ENCODE data around the gene CHST7. TPM values are rescaled to one million over a fixed set of nuclear protein-coding genes. Genes with fewer than 3 reads are reported as not detected.

CHST7 gene
- total and polyA plus RNA-seq, 2 of the 8 experiments (the other 6 are each of a cell fraction or from before 2014, with no cell fraction given) = 7.9 to 14.1 TPM

DNA sequence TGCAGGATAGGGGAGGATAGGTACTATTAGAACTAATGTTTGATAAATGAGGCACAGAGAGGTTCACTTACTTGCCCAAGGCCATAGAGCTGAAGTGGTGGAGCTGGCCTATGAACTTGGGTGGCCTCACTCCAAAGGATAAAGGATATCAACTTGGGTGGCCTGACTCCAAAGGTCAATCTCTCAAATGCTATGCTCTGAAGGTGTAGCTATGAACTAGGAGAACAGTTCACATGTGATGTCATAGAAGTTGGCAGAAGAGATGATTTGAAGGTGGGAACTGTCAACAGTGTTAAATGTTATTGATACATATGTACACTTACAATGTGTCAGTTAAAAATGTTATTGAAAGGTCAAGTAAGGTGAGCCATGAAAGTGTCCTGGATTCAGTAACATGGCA lies 6.2 kb upstream of the CHST7 start:
- no peak overlapping the region for H3K27ac ChIP-seq (ENCODE audit: low read depth, low read length)
- H2BK20ac ChIP-seq (ENCODE audit: low read length) = no peak overlapping the region
- H3K18ac ChIP-seq (ENCODE audit: extremely low read depth, low read length) = no peak overlapping the region
- peaks cover 0 to 2% (median 0%) of the 10 kb centered on the region in 4 experiments; a peak in 1 of 7 replicates for H3K4me1 ChIP-seq (replicated peaks in 1 of 4; ENCODE audit: control insufficient read depth in 3 of 4, insufficient read depth in 4 of 4, low read length in 3 of 4)
- H3K23me2 ChIP-seq (ENCODE audit: low read depth, low read length) = no peaks in the 10 kb centered on the region
- ChIA-PET CTCF (ENCODE audit: partially characterized antibody) (no interaction called here), POLR2A (ENCODE audit: partially characterized antibody) (no interaction called here)
- H3K36me3 ChIP-seq (ENCODE audit: control insufficient read depth in 2 of 4, insufficient read depth in 4 of 4, low read length in 3 of 4) = no peaks in the 10 kb centered on the region
- H4K91ac ChIP-seq (replicated peaks; ENCODE audit: insufficient read length, low read length) = no peak overlapping the region
- no peaks in the 10 kb centered on the region for H3K27me3 ChIP-seq (replicated peaks in 1 of 4; ENCODE audit: control insufficient read depth in 3 of 4, extremely low read depth in 1 of 4, insufficient read depth in 3 of 4, low read length in 3 of 4)
- no peak for TF ChIP-seq CHD1 (IDR thresholded peaks at IDR 0.05; ENCODE audit: low read depth, low read length)
- TF ChIP-seq GTF2F1 (IDR thresholded peaks at IDR 0.05; ENCODE audit: borderline replicate concordance, low read depth, low read length) = no peak
- no peak for TF ChIP-seq BCL11A (IDR thresholded peaks at IDR 0.05; ENCODE audit: low read depth in 2 of 2, low read length in 2 of 2)
- TF ChIP-seq TCF12 (IDR thresholded peaks at IDR 0.05; ENCODE audit: low read depth, low read length) = no peak
- TF ChIP-seq SAP30 (IDR thresholded peaks at IDR 0.05; ENCODE audit: insufficient read depth, insufficient replicate concordance, low read length) = no peak
- TF ChIP-seq RAD21 (IDR thresholded peaks at IDR 0.05 in 1 of 2, conservative IDR thresholded peaks at IDR 0.05 in 1 of 2; ENCODE audit: low read depth in 2 of 2, low read length in 2 of 2) = no peak
- no peak for TF ChIP-seq RXRA (IDR thresholded peaks at IDR 0.05; ENCODE audit: insufficient read depth, low read depth, low read length)
- TF ChIP-seq POLR2AphosphoS5 (IDR thresholded peaks at IDR 0.05; ENCODE audit: low read depth, low read length) = no peak
- TF ChIP-seq, protein P1, sequence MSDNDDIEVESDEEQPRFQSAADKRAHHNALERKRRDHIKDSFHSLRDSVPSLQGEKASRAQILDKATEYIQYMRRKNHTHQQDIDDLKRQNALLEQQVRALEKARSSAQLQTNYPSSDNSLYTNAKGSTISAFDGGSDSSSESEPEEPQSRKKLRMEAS (IDR thresholded peaks at IDR 0.05) = no peak
- H3K14ac ChIP-seq (ENCODE audit: insufficient read length) = no peak overlapping the region
- H3K9me3 ChIP-seq (ENCODE audit: insufficient read depth in 2 of 2, low read depth in 1 of 2, low read length in 1 of 2) = no peaks in the 10 kb centered on the region
- no peaks in the 10 kb centered on the region for H3K79me2 ChIP-seq (ENCODE audit: control insufficient read depth in 1 of 2, insufficient read depth in 2 of 2, low read length in 2 of 2)
- no peak overlapping the region for H2BK120ac ChIP-seq (replicated peaks; ENCODE audit: low read depth, low read length)
- no peak overlapping the region; the same call in 1 of the 2 replicates for H2BK15ac ChIP-seq (ENCODE audit: low read length)
- no peak overlapping the region for H2AK5ac ChIP-seq (ENCODE audit: low read depth, low read length)
- no peaks in the 10 kb centered on the region for H4K20me1 ChIP-seq (replicated peaks in 1 of 2; ENCODE audit: control insufficient read depth in 1 of 2, insufficient read depth in 2 of 2, low read length in 2 of 2)
- no peak overlapping the region for H3K4me2 ChIP-seq (ENCODE audit: insufficient read depth in 1 of 2, low read depth in 2 of 2, low read length in 2 of 2)
- no peak overlapping the region for H2BK5ac ChIP-seq (ENCODE audit: low read depth, low read length)
- H3K79me1 ChIP-seq (ENCODE audit: low read depth, low read length) = no peaks in the 10 kb centered on the region
- no peak overlapping the region for H3K4me3 ChIP-seq (ENCODE audit: extremely low read depth in 1 of 4, insufficient read depth in 2 of 4, low read depth in 3 of 4, low read length in 4 of 4)
- H2BK12ac ChIP-seq (ENCODE audit: low read depth, low read length) = no peak overlapping the region
- FAIRE-seq = no peak
- H3K4ac ChIP-seq (replicated peaks; ENCODE audit: insufficient read length, low read depth, low read length) = no peak overlapping the region
- no peak overlapping the region for H2AFZ ChIP-seq (ENCODE audit: low read length)
- DNase-seq (ENCODE audit: low read depth in 1 of 2, low spot score in 2 of 2) = no peak
- H4K5ac ChIP-seq (ENCODE audit: insufficient read length, low read depth, low read length) = no peak overlapping the region
- no peak overlapping the region for H3K56ac ChIP-seq (replicated peaks; ENCODE audit: insufficient read length, low read depth, low read length)
- H4K8ac ChIP-seq (ENCODE audit: extremely low read depth, insufficient read depth, low read length) = no peak overlapping the region
- H3K23ac ChIP-seq (ENCODE audit: insufficient read length) = no peak overlapping the region
- no peak overlapping the region for H3K9ac ChIP-seq (replicated peaks in 1 of 4; ENCODE audit: extremely low read depth in 1 of 4, low read depth in 3 of 4, low read length in 3 of 4)

Data from H1 (cell line).